ENCODE measurements around the gene PCLO. TPM values are rescaled to one million over a fixed set of nuclear protein-coding genes. Genes with fewer than 3 reads are reported as not detected.

PCLO gene
- total RNA-seq, 2 donors from 2014 or later, result 3.2 to 4.2 TPM

DNA sequence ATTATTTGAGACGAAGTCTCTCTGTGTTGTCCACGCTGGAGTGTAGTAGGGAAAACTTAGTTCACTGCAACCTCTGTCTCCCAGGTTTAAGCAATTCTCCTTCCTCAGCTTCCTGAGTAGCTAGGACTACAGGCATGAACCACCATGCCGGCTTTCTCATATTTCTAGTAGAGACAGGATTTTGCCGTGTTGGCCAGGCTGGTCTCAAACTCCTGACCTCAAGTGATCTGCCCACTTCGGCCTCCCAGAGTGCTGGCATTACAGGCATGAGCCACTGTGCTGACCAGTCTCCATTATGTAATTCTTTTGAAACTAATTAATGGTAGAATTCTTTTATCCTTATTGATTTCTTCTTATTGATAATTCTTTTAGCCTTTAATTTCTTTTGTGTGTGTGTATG is 32.5 kb downstream of the PCLO start:
- no peak overlapping the region for H3K4me3 ChIP-seq (ENCODE audit: low read length)
- no peaks in the 10 kb centered on the region for H3K27me3 ChIP-seq (ENCODE audit: control insufficient read depth, insufficient read depth, low read length, poor library complexity, severe bottlenecking)
- H3K36me3 ChIP-seq (ENCODE audit: control insufficient read depth, insufficient read depth, low read length), result no peaks in the 10 kb centered on the region
- Mint-ChIP-seq H3K9me3 (peaks cover 4% of the 10 kb centered on the region), H3K36me3 (ENCODE audit: low read depth) (peaks cover 2% of the 10 kb centered on the region), H3K27ac (no peak overlapping the region), H3K4me1 (no peaks in the 10 kb centered on the region), H3K27me3 (ENCODE audit: insufficient read depth) (no peaks in the 10 kb centered on the region), H3K4me3 (no peak overlapping the region)
- no peaks in the 10 kb centered on the region for H3K4me1 ChIP-seq (ENCODE audit: control insufficient read depth, insufficient read depth, low read length)
- TF ChIP-seq, protein P1, sequence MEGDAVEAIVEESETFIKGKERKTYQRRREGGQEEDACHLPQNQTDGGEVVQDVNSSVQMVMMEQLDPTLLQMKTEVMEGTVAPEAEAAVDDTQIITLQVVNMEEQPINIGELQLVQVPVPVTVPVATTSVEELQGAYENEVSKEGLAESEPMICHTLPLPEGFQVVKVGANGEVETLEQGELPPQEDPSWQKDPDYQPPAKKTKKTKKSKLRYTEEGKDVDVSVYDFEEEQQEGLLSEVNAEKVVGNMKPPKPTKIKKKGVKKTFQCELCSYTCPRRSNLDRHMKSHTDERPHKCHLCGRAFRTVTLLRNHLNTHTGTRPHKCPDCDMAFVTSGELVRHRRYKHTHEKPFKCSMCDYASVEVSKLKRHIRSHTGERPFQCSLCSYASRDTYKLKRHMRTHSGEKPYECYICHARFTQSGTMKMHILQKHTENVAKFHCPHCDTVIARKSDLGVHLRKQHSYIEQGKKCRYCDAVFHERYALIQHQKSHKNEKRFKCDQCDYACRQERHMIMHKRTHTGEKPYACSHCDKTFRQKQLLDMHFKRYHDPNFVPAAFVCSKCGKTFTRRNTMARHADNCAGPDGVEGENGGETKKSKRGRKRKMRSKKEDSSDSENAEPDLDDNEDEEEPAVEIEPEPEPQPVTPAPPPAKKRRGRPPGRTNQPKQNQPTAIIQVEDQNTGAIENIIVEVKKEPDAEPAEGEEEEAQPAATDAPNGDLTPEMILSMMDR (conservative IDR thresholded peaks at IDR 0.05), result no peak
- DNase-seq, result no peak
- H3K9ac ChIP-seq (ENCODE audit: extremely low read depth, low read length, poor library complexity, severe bottlenecking), result no peak overlapping the region
- H3K9me3 ChIP-seq (ENCODE audit: control insufficient read depth, low read length), result no peaks in the 10 kb centered on the region
- H3K27ac ChIP-seq (ENCODE audit: low read depth, low read length), result no peak overlapping the region
- WGBS, 2 experiments (ENCODE audit: insufficient coverage in 1 of 2, insufficient read length in 1 of 2), result 93 to 98% methylated on average over 4 to 5 of the region's 5 CpGs

DNA sequence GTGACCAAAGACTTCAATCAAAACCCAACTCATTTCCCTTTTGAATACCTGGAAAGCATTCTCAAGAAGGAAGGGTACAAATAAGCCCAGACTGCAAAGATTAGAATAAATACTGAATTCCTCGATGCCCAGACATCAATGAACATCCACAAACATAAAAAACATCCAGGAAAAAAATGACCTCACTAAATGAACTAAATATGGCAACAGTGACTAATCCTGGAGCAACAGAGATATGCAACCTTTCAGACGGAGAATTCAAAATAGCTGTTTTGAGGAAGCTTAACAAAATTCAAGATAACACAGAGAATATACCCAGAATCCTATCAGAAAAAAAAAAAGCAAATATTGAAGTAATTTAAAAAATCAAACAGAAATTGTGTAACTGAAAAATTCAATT is 43.2 kb downstream of the PCLO start:
- no peak for DNase-seq
- H3K4me3 ChIP-seq (ENCODE audit: low read length), result no peak overlapping the region
- peaks cover 27% of the 10 kb centered on the region for H3K9me3 Mint-ChIP-seq
- H3K27me3 ChIP-seq (ENCODE audit: control insufficient read depth, insufficient read depth, low read length, poor library complexity, severe bottlenecking), result no peaks in the 10 kb centered on the region
- H3K27ac Mint-ChIP-seq, result no peak overlapping the region
- H3K36me3 Mint-ChIP-seq (ENCODE audit: low read depth), result peaks cover 7% of the 10 kb centered on the region
- H3K9ac ChIP-seq (ENCODE audit: extremely low read depth, low read length, poor library complexity, severe bottlenecking), result no peak overlapping the region
- no peaks in the 10 kb centered on the region for H3K4me1 Mint-ChIP-seq
- WGBS, 2 experiments (ENCODE audit: insufficient coverage in 1 of 2, insufficient read length in 1 of 2), result 83% methylated on average over 2 of the region's 2 CpGs; no CpG with 5 or more reads in 1 of the 2 experiments
- no peak overlapping the region for H3K27ac ChIP-seq (ENCODE audit: low read depth, low read length)
- no peaks in the 10 kb centered on the region for H3K27me3 Mint-ChIP-seq (ENCODE audit: insufficient read depth)
- no peak overlapping the region for H3K4me3 Mint-ChIP-seq
- peaks cover 4% of the 10 kb centered on the region for H3K4me1 ChIP-seq (ENCODE audit: control insufficient read depth, insufficient read depth, low read length)
- TF ChIP-seq, protein P1 (conservative IDR thresholded peaks at IDR 0.05), result no peak
- H3K36me3 ChIP-seq (ENCODE audit: control insufficient read depth, insufficient read depth, low read length), result no peaks in the 10 kb centered on the region
- peaks cover 23% of the 10 kb centered on the region for H3K9me3 ChIP-seq (ENCODE audit: control insufficient read depth, low read length)

DNA sequence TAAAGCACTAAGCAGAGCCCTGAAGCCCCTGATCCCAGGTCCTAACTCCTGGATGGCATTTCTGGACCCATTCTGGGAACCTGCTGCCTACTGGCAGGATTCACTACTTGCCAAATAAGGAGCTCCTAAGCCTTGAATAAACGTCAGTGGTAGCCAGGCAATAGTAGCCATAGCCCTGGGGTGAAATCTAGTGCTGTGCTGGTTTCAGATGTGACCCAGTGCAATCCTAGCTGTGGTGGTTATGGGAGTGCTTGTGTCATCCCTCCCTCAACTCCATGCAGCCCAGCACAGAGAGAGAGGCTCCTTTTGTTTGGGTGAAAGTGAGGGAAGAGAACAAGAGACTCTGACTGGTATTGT is 43.7 kb downstream of the PCLO start:
- H3K9me3 Mint-ChIP-seq, result peaks cover 22% of the 10 kb centered on the region
- Histone ChIP-seq H3K4me3 (ENCODE audit: low read length) (no peak overlapping the region), H3K9ac (ENCODE audit: extremely low read depth, low read length, poor library complexity, severe bottlenecking) (no peak overlapping the region), H3K27me3 (ENCODE audit: control insufficient read depth, insufficient read depth, low read length, poor library complexity, severe bottlenecking) (no peaks in the 10 kb centered on the region), H3K36me3 (ENCODE audit: control insufficient read depth, insufficient read depth, low read length) (no peaks in the 10 kb centered on the region), H3K9me3 (ENCODE audit: control insufficient read depth, low read length) (peaks cover 19% of the 10 kb centered on the region), H3K4me1 (ENCODE audit: control insufficient read depth, insufficient read depth, low read length) (peaks cover 4% of the 10 kb centered on the region), H3K27ac (ENCODE audit: low read depth, low read length) (no peak overlapping the region)
- no peak overlapping the region for H3K27ac Mint-ChIP-seq
- H3K4me3 Mint-ChIP-seq, result no peak overlapping the region
- DNase-seq, result peak; percentile 48
- TF ChIP-seq, protein P1 (conservative IDR thresholded peaks at IDR 0.05), result no peak
- H3K36me3 Mint-ChIP-seq (ENCODE audit: low read depth), result peaks cover 7% of the 10 kb centered on the region
- no peaks in the 10 kb centered on the region for H3K4me1 Mint-ChIP-seq
- 20 to 57% methylated on average over 1 of the region's 1 CpG for WGBS, 2 experiments (ENCODE audit: insufficient coverage in 1 of 2, insufficient read length in 1 of 2)
- H3K27me3 Mint-ChIP-seq (ENCODE audit: insufficient read depth), result no peaks in the 10 kb centered on the region
